Liver (tissue), 3 donors: ENCODE results near the gene SETD5.

Experiments used
- ATF3 ChIP-seq: IDR thresholded peaks from 2 replicates; pipeline ENCODE4 v1.6.1; 2016; ENCODE audit warnings: antibody characterized with exemption
- CTCF ChIP-seq: fragments of 150-350 bp; IDR thresholded peaks from 2 replicates; pipeline ENCODE4 v1.5.1; 2017; ENCODE audit warnings: improper control_type of control experiment, low read depth, low read length; ENCODE audit not compliant: missing input control
- HNF4A ChIP-seq, 2 donors: conservative IDR thresholded peaks; 2 replicates each; pipeline ENCODE4 v1.6.1; 2016; ENCODE audit warnings: antibody characterized with exemption in 2 of 2, mild to moderate bottlenecking in 2 of 2
- JUND ChIP-seq, 2 donors: IDR thresholded peaks; 2 replicates each; pipeline ENCODE4 v1.6.1; 2016; ENCODE audit warnings: antibody characterized with exemption in 2 of 2
- MAX ChIP-seq: IDR thresholded peaks from 2 replicates; pipeline ENCODE4 v1.6.1; 2016; ENCODE audit warnings: antibody characterized with exemption
- RAD21 ChIP-seq, 2 donors: IDR thresholded peaks; 2 replicates each; pipeline ENCODE4 v1.6.1; 2016; ENCODE audit warnings: antibody characterized with exemption in 2 of 2, mild to moderate bottlenecking in 2 of 2
- YY1 ChIP-seq: IDR thresholded peaks from 2 replicates; pipeline ENCODE4 v1.6.1; 2016; ENCODE audit warnings: antibody characterized with exemption, mild to moderate bottlenecking
- donor health status: healthy.
- donor health status: healthy.

- TF ChIP-seq CTCF (peak; percentile 38), MAX (no peak), YY1 (no peak), HNF4A (conservative IDR thresholded peaks at IDR 0.05) (no peak), ATF3 (no peak), RAD21 (IDR thresholded peaks at IDR 0.05) (peak; percentile 24 to 62), JUND (IDR thresholded peaks at IDR 0.05) (no peak)
Observed at GRCh38 chr3:9500108-9501050, 103.0 kb downstream of the SETD5 start.
